Kidney (tissue), 14 donors: ENCODE data around the gene SLCO3A1. TPM values are rescaled to one million over a fixed set of nuclear protein-coding genes. Genes with fewer than 3 reads are reported as not detected.

Experiments used
- DNase-seq, 5 donors: peaks; one replicate each; pipeline ENCODE4 v3.0.0-alpha.2; 2013 to 2020
- FAIRE-seq: peaks from 2 replicates; lab custom pipeline; 2012; peaks lifted over from hg19 to GRCh38; lab: Jason Lieb, UNC
- H3K27ac ChIP-seq, 2 donors: one replicate each; pipeline ENCODE4 v1.7.0; 2013; ENCODE audit warnings: low read depth in 2 of 2, low read length in 2 of 2, inconsistent platforms in 1 of 2
- H3K27me3 ChIP-seq: one replicate; pipeline ENCODE4 v1.7.1; 2013; ENCODE audit warnings: low read length, inconsistent platforms; ENCODE audit not compliant: control insufficient read depth, insufficient read depth
- H3K36me3 ChIP-seq, 3 donors: one replicate each; pipeline versions ENCODE4 v1.7.0 to v1.7.1; 2013; ENCODE audit warnings: low read length in 3 of 3, control low read depth in 1 of 3, inconsistent platforms in 1 of 3; ENCODE audit not compliant: insufficient read depth in 3 of 3, control insufficient read depth in 2 of 3
- H3K4me1 ChIP-seq, 3 donors: one replicate each; pipeline versions ENCODE4 v1.7.0 to v1.7.1; 2013; ENCODE audit warnings: low read length in 3 of 3, inconsistent platforms in 1 of 3, low read depth in 1 of 3; ENCODE audit not compliant: control insufficient read depth in 2 of 3, insufficient read depth in 2 of 3
- H3K4me3 ChIP-seq, 3 donors: one replicate each; pipeline versions ENCODE4 v1.7.0 to v1.8.1; 2013; ENCODE audit warnings: low read length in 3 of 3, control low read depth in 1 of 3, inconsistent platforms in 1 of 3
- H3K9ac ChIP-seq, 3 donors: one replicate each; pipeline versions ENCODE4 v1.7.0 to v1.7.1; 2013; ENCODE audit warnings: low read length in 3 of 3, control low read depth in 1 of 3, inconsistent platforms in 1 of 3
- H3K9me3 ChIP-seq, 3 donors: one replicate each; pipeline versions ENCODE4 v1.7.0 to v1.7.1; 2013; ENCODE audit warnings: low read length in 3 of 3, control low read depth in 1 of 3, inconsistent platforms in 1 of 3; ENCODE audit not compliant: control insufficient read depth in 2 of 3, insufficient read depth in 1 of 3
- CTCF ChIP-seq: IDR thresholded peaks from 3 replicates; pipeline ENCODE4 v1.5.1; 2012; ENCODE audit warnings: mild to moderate bottlenecking, moderate library complexity, borderline replicate concordance; ENCODE audit not compliant: insufficient read depth; ENCODE audit errors: extremely low read depth
- intact Hi-C: fragments of 100-400 bp; cut with DNase I; formaldehyde crosslinking; loops from one replicate; pipeline ENCODE4 v1.11.1; 2022
- polyA plus RNA-seq: library from polyadenylated mRNA; stranded (reverse); fragments of 350-450 nt; fragmentation: Illumina TruSeq; extraction: RNeasy Lipid Tissue Mini Kit (QIAGEN cat#74804); gene quantifications from one replicate; pipeline ENCODE4 v1.2.3, GENCODE V29; 2014; ENCODE audit warnings: low read depth, low replicate concordance; ENCODE audit not compliant: insufficient read depth
- total RNA-seq: library from RNA; stranded (reverse); fragmentation: NEBNext Ultra II Directional; extraction: Animal tissue kit (Norgen Biotek cat#: 25700); gene quantifications from one replicate; pipeline ENCODE4 v1.2.1, GENCODE V29; 2021
- donor health status: control.
- donor health status: control.
- donor health status: control.
- donor health status: control.
- donor health status: control.
- donor health status: DM: yes; HTN: yes; CAD: no.
- donor health status: Normal renal cell carcinoma (clear cell type).

Gene SLCO3A1
- total and polyA plus RNA-seq, 2 donors from 2014 or later: 12.8 to 59.4 TPM

GRCh38 chr15:92100751-92101150, 247.2 kb downstream of the SLCO3A1 start:
- DNase-seq: no peak
- H3K36me3 ChIP-seq: no peaks in the 10 kb centered on the region
- intact Hi-C loops: no loop called here
- H3K4me3 ChIP-seq: no peak overlapping the region
- no peak for FAIRE-seq
- no peak overlapping the region for H3K9ac ChIP-seq
- H3K27me3 ChIP-seq: no peaks in the 10 kb centered on the region
- H3K4me1 ChIP-seq: no peaks in the 10 kb centered on the region
- H3K27ac ChIP-seq: no peak overlapping the region
- no peaks in the 10 kb centered on the region for H3K9me3 ChIP-seq
- TF ChIP-seq CTCF: no peak

DNA sequence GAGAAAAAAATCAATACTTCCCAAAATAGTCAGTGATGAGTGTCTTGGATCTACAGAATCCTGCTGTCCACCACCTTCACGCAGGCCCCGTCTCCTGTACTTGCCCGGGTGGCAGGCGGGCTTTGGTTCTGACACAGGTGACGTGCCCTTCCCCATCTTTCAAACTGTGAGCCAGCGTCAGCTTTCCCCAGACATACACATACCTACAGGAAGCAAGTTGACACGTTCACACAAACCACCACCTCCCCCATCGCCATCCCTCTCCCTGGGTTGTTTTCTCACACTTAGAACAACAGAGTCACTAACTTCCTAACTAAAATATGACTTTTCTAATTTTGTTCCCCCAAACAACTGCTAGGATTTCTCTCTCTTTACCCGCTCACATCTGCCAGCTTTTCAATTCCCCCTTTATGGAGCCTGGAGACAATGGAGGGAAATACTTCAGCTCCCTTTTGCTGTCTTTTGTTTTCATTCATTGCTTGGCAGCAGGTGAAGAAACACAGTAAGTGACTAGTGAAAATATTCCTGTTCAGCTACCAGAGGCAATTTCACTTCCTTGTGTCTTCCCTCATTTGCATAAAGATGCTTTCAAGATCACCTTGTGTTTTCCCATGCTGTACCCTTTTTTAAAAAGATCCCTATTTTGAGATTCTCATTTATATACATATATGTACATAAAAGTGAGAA, 248.3 kb downstream of the SLCO3A1 start:
- H3K9ac ChIP-seq: no peak overlapping the region
- no peak overlapping the region for H3K4me3 ChIP-seq
- intact Hi-C loops: no loop called here
- no peaks in the 10 kb centered on the region for H3K36me3 ChIP-seq
- no peak for TF ChIP-seq CTCF
- H3K4me1 ChIP-seq: no peaks in the 10 kb centered on the region
- no peak for DNase-seq
- no peak for FAIRE-seq
- H3K9me3 ChIP-seq: no peaks in the 10 kb centered on the region
- no peak overlapping the region for H3K27ac ChIP-seq
- H3K27me3 ChIP-seq: no peaks in the 10 kb centered on the region

DNA sequence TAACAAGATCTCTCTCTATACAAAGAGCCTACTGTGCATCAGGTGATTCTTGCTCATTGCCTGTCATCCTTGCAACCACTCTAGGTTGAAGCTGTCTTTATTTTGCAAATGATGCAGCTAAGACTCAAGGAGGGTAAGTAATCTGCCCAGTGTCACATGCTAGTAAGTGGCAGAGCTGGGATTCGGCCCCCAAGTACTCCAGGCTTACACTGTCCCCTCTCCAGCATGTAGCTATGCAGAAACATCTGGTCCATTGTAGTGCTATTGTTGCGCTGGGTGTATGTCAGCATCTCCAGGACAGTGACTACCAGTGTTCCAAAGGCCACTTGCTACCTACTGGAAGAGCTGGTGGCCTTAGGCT, 248.9 kb downstream of the SLCO3A1 start:
- no peak for TF ChIP-seq CTCF

DNA sequence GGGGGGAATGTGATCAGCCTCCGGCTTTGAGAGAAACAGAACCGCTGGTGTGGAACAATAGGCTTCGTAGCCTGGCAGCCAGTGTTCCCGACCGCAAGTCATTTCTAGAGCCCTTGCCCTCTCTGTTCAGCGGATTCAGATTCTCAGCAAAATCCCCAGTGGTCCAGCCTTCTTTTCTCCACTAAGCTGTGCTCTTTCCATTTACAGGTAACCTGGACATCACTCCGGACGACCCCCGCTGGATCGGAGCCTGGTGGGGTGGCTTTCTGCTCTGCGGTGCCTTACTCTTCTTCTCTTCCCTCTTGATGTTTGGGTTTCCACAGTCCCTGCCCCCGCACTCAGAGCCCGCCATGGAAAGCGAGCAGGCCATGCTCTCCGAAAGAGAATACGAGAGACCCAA, 250.6 kb downstream of the SLCO3A1 start:
- no peaks in the 10 kb centered on the region for H3K27me3 ChIP-seq
- intact Hi-C loops: no loop called here
- no peak overlapping the region for H3K27ac ChIP-seq
- no peak overlapping the region for H3K9ac ChIP-seq
- no peak for FAIRE-seq
- no peaks in the 10 kb centered on the region for H3K36me3 ChIP-seq
- no peaks in the 10 kb centered on the region for H3K4me1 ChIP-seq
- H3K4me3 ChIP-seq: no peak overlapping the region
- TF ChIP-seq CTCF: no peak
- no peak for DNase-seq
- H3K9me3 ChIP-seq: no peaks in the 10 kb centered on the region

More for the DNA sequence above, 248.9 kb downstream of the SLCO3A1 start:
- no peaks in the 10 kb centered on the region for H3K27me3 ChIP-seq
- H3K4me3 ChIP-seq: no peak overlapping the region
- no peaks in the 10 kb centered on the region for H3K9me3 ChIP-seq
- FAIRE-seq (no peak), DNase-seq (no peak)
- H3K9ac ChIP-seq: no peak overlapping the region
- H3K27ac ChIP-seq: no peak overlapping the region
- intact Hi-C loops: no loop called here
- no peaks in the 10 kb centered on the region for H3K36me3 ChIP-seq
- H3K4me1 ChIP-seq: no peaks in the 10 kb centered on the region
